Liver (tissue), 9 donors: ENCODE data around the gene CYB561D2. TPM values are rescaled to one million over a fixed set of nuclear protein-coding genes. Genes with fewer than 3 reads are reported as not detected.

ENCODE experiments used
- DNase-seq: peaks from one replicate; pipeline ENCODE4 v3.0.0-alpha.2; 2017; ENCODE audit warnings: low spot score
- H3K27ac ChIP-seq, 2 donors: one replicate each; pipeline ENCODE4 v1.7.0; 2013; ENCODE audit warnings: inconsistent platforms in 2 of 2, low read length in 2 of 2, control low read depth in 1 of 2, low read depth in 1 of 2, mild to moderate bottlenecking in 1 of 2
- H3K27me3 ChIP-seq, 4 donors: one replicate each; pipeline versions ENCODE4 v1.6.1 to v1.7.0; 2013; ENCODE audit warnings: low read length in 3 of 4, inconsistent platforms in 1 of 4, mild to moderate bottlenecking in 1 of 4, moderate library complexity in 1 of 4; ENCODE audit not compliant: control insufficient read depth in 4 of 4, insufficient read depth in 4 of 4
- H3K36me3 ChIP-seq, 4 donors: one replicate each; pipeline versions ENCODE4 v1.6.1 to v1.7.0; 2013; ENCODE audit warnings: low read length in 3 of 4, mild to moderate bottlenecking in 3 of 4, low read depth in 1 of 4, moderate library complexity in 1 of 4; ENCODE audit not compliant: control insufficient read depth in 4 of 4, insufficient read depth in 3 of 4
- H3K4me1 ChIP-seq, 4 donors: one replicate each; pipeline versions ENCODE4 v1.6.1 to v1.7.0; 2013; ENCODE audit warnings: low read length in 3 of 4, mild to moderate bottlenecking in 3 of 4, moderate library complexity in 1 of 4; ENCODE audit not compliant: control insufficient read depth in 4 of 4, insufficient read depth in 4 of 4
- H3K4me3 ChIP-seq, 3 donors: one replicate each; pipeline versions ENCODE4 v1.6.1 to v1.7.0; 2013; ENCODE audit warnings: low read length in 3 of 3, control low read depth in 1 of 3, low read depth in 1 of 3, mild to moderate bottlenecking in 1 of 3
- H3K9ac ChIP-seq, 2 donors: one replicate each; pipeline ENCODE4 v1.7.0; 2013; ENCODE audit warnings: low read length in 2 of 2, mild to moderate bottlenecking in 2 of 2, moderate library complexity in 2 of 2, control low read depth in 1 of 2, low read depth in 1 of 2
- H3K9me3 ChIP-seq, 4 donors: one replicate each; pipeline versions ENCODE4 v1.6.1 to v1.7.0; 2013; ENCODE audit warnings: low read length in 3 of 4; ENCODE audit not compliant: control insufficient read depth in 4 of 4
- ATF3 ChIP-seq: IDR thresholded peaks from 2 replicates; pipeline ENCODE4 v1.6.1; 2016; ENCODE audit warnings: antibody characterized with exemption
- CTCF ChIP-seq: fragments of 150-350 bp; IDR thresholded peaks from 2 replicates; pipeline ENCODE4 v1.5.1; 2017; ENCODE audit warnings: improper control_type of control experiment, low read depth, low read length; ENCODE audit not compliant: missing input control
- EGR1 ChIP-seq, 2 donors: IDR thresholded peaks; 2 replicates each; pipeline ENCODE4 v1.6.1; 2016 to 2018; ENCODE audit warnings: antibody characterized with exemption in 2 of 2, low read depth in 2 of 2
- FOXA2 ChIP-seq: IDR thresholded peaks from 2 replicates; pipeline ENCODE4 v1.6.1; 2016; ENCODE audit warnings: antibody characterized with exemption
- GABPA ChIP-seq, 2 donors: IDR thresholded peaks in 1 of 2; conservative IDR thresholded peaks in 1 of 2; 2 replicates each; pipeline ENCODE4 v1.6.1; 2016; ENCODE audit warnings: antibody characterized with exemption in 2 of 2, mild to moderate bottlenecking in 1 of 2, moderate library complexity in 1 of 2
- HNF4G ChIP-seq: IDR thresholded peaks from 2 replicates; pipeline ENCODE4 v1.6.1; 2016; ENCODE audit warnings: antibody characterized with exemption
- JUND ChIP-seq, 2 donors: IDR thresholded peaks; 2 replicates each; pipeline ENCODE4 v1.6.1; 2016; ENCODE audit warnings: antibody characterized with exemption in 2 of 2
- MAX ChIP-seq: IDR thresholded peaks from 2 replicates; pipeline ENCODE4 v1.6.1; 2016; ENCODE audit warnings: antibody characterized with exemption
- NR2F2 ChIP-seq: IDR thresholded peaks from 2 replicates; pipeline ENCODE4 v1.6.1; 2016; ENCODE audit warnings: antibody characterized with exemption
- RAD21 ChIP-seq, 2 donors: IDR thresholded peaks; 2 replicates each; pipeline ENCODE4 v1.6.1; 2016; ENCODE audit warnings: antibody characterized with exemption in 2 of 2, mild to moderate bottlenecking in 2 of 2
- REST ChIP-seq: IDR thresholded peaks from 2 replicates; pipeline ENCODE4 v1.6.1; 2016; ENCODE audit warnings: antibody characterized with exemption, mild to moderate bottlenecking
- RXRA ChIP-seq, 2 donors: IDR thresholded peaks; 2 replicates each; pipeline ENCODE4 v1.6.1; 2017 to 2018; ENCODE audit warnings: antibody characterized with exemption in 2 of 2, mild to moderate bottlenecking in 1 of 2
- SP1 ChIP-seq: IDR thresholded peaks from 2 replicates; pipeline ENCODE4 v1.6.1; 2018; ENCODE audit warnings: antibody characterized with exemption, mild to moderate bottlenecking
- YY1 ChIP-seq: IDR thresholded peaks from 2 replicates; pipeline ENCODE4 v1.6.1; 2016; ENCODE audit warnings: antibody characterized with exemption, mild to moderate bottlenecking
- ZBTB33 ChIP-seq: IDR thresholded peaks from 2 replicates; pipeline ENCODE4 v1.6.1; 2016; ENCODE audit warnings: antibody characterized with exemption
- WGBS: extraction: QIAGEN DNeasy Blood & Tissue Kit; methylation state at CpG from one replicate; pipeline ENCODE4 v1.1.7; 2013; 5-methylcytosine and 5-hydroxymethylcytosine counted together
- polyA plus RNA-seq, 2 donors: library from polyadenylated mRNA; stranded (reverse) in 1 of 2; unstranded in 1 of 2; fragments of 200-250 nt in 1 of 2; fragments of >200 nt in 1 of 2; fragmentation: Nextera tagmentation in 1 of 2; extraction: Ambion mirVana in 1 of 2; gene quantifications; one replicate each; pipeline versions ENCODE4 v1.2.1 to v1.2.3, GENCODE V29; 2013 to 2015
- total RNA-seq, 2 donors: library from RNA; depleted of rRNA; stranded (reverse); fragments of >200 nt; gene quantifications; one replicate each; pipeline ENCODE4 v1.2.3, GENCODE V29; 2014
- donor health status: healthy.
- donor health status: healthy.
- donor health status: healthy.
- donor health status: healthy.
- donor health status: healthy.

CYB561D2 gene
- total and polyA plus RNA-seq, 4 donors, result 12.3 to 28.2 (median 22.1) TPM

- H3K4me1 ChIP-seq, result peaks cover 12 to 48% (median 31%) of the 10 kb centered on the region in 4 donors
- TF ChIP-seq ZBTB33 (no peak), MAX (peak; percentile 59), RAD21 (IDR thresholded peaks at IDR 0.05) (peak in 1 of 2 donors; percentile 3), JUND (IDR thresholded peaks at IDR 0.05) (no peak), YY1 (peak; percentile 87), REST (peak; percentile 47), ATF3 (no peak)
- whole genome bisulfite sequencing, result 35% methylated on average over 32 of the region's 32 CpGs
- peak; percentile 32 for DNase-seq
- H3K9me3 ChIP-seq, result no peaks in the 10 kb centered on the region
- H3K4me3 ChIP-seq, result peak overlapping the region; percentile 50 to 81 (median 66)
- no peaks in the 10 kb centered on the region for H3K27me3 ChIP-seq
- H3K9ac ChIP-seq, result peak overlapping the region; percentile 75 to 87
- H3K36me3 ChIP-seq, result peaks cover 0 to 3% (median 0%) of the 10 kb centered on the region in 4 donors
- H3K27ac ChIP-seq, result peak overlapping the region; percentile 84 to 98
Observed at GRCh38 chr3:50302095-50303012, 48.3 kb upstream of the CYB561D2 start.

GRCh38 chr3:50303013-50303815 is 47.4 kb upstream of the CYB561D2 start, which contains the start of gene HYAL1:
Gene HYAL1 (minus strand): TSS chr3:50303574. CDS start chr3:50302956, 618 bp downstream.
- Histone ChIP-seq H3K27ac (peak within 1 kb of the TSS; percentile 84 to 98), H3K36me3 (peaks cover 0 to 3% (median 0%) of the 10 kb centered on the region in 4 donors), H3K9me3 (no peaks in the 10 kb centered on the region), H3K27me3 (no peaks in the 10 kb centered on the region), H3K4me1 (peaks cover 12 to 44% (median 28%) of the 10 kb centered on the region in 4 donors), H3K4me3 (peak within 1 kb of the TSS; percentile 50 to 81 (median 66)), H3K9ac (peak within 1 kb of the TSS; percentile 75 to 87)
- 16% methylated on average over 14 of the region's 14 CpGs for WGBS
- peak; percentile 80 for DNase-seq
- TF ChIP-seq REST (peak; percentile 97), JUND (IDR thresholded peaks at IDR 0.05) (peak in 1 of 2 donors; percentile 72), CTCF (peak; percentile 20), MAX (no peak), RXRA (IDR thresholded peaks at IDR 0.05) (peak; percentile 58 to 82), EGR1 (IDR thresholded peaks at IDR 0.05; ENCODE audit: low read depth in 2 of 2) (peak in 1 of 2 donors; percentile 16), NR2F2 (peak; percentile 97), GABPA (IDR thresholded peaks at IDR 0.05 in 1 of 2, conservative IDR thresholded peaks at IDR 0.05 in 1 of 2) (no peak), HNF4G (no peak), SP1 (peak; percentile 67), FOXA2 (no peak), ATF3 (no peak)
